WTC11 (cell line): ENCODE results near the gene FBXW2. TPM values are rescaled to one million over a fixed set of nuclear protein-coding genes. Genes with fewer than 3 reads are reported as not detected.
"Not testable (repeated sequence)": the region's sequence is repeated elsewhere in the genome, so short reads cannot be mapped to it uniquely, and the experiment has no call there.

Experiments used
- ATAC-seq: fragments of 200-7000 bp; cut with Tn5 transposase; 2 replicates; pipeline ENCODE4 v1.10.0; 2021; ENCODE audit warnings: mild to moderate bottlenecking, moderate library complexity
- CTCF ChIA-PET: fragments of 300-600 bp; sonication (Branson Sonifier 250); formaldehyde crosslinking; loops from one replicate; lab custom pipeline; 2021; ENCODE audit warnings: antibody characterized with exemption; lab: Charles Lee
- POLR2A ChIA-PET: fragments of 350-600 bp; sonication (Branson Sonifier 250); formaldehyde crosslinking; loops from one replicate; lab custom pipeline; 2021; ENCODE audit warnings: antibody characterized with exemption; lab: Charles Lee
- DNase-seq: peaks from one replicate; pipeline ENCODE4 v3.0.0; 2021; ENCODE audit warnings: low spot score
- H3K27ac Mint-ChIP-seq: 2 replicates; pipeline ENCODE4 v1.8.0; 2021; ENCODE audit warnings: mixed read lengths
- H3K27me3 Mint-ChIP-seq: 2 replicates; pipeline ENCODE4 v1.8.0; 2021; ENCODE audit warnings: low read depth, mild to moderate bottlenecking, moderate library complexity, mixed read lengths
- H3K36me3 Mint-ChIP-seq: 2 replicates; pipeline ENCODE4 v1.8.0; 2021; ENCODE audit warnings: mixed read lengths
- H3K4me1 Mint-ChIP-seq: 2 replicates; pipeline ENCODE4 v1.8.0; 2022; ENCODE audit warnings: mixed read lengths
- H3K4me3 Mint-ChIP-seq: 2 replicates; pipeline ENCODE4 v1.8.0; 2021; ENCODE audit warnings: mild to moderate bottlenecking, moderate library complexity, mixed read lengths
- H3K9me3 Mint-ChIP-seq: 2 replicates; pipeline ENCODE4 v1.8.0; 2021; ENCODE audit warnings: mixed read lengths
- CREB1 ChIP-seq: sonication (generic); formaldehyde crosslinking; IDR thresholded peaks from 2 replicates; pipeline ENCODE4 v1.8.0; 2023; ENCODE audit warnings: mild to moderate bottlenecking, missing genetic modification reagents
- ERG ChIP-seq: fragments of 250-450 bp; sonication (Bioruptor Pico); IDR thresholded peaks from 2 replicates; pipeline ENCODE4 v1.8.0; 2021; ENCODE audit warnings: mild to moderate bottlenecking
- ETV6 ChIP-seq: sonication (generic); formaldehyde crosslinking; IDR thresholded peaks from 2 replicates; pipeline ENCODE4 v1.8.1; 2022; ENCODE audit warnings: mild to moderate bottlenecking, missing genetic modification reagents
- FOXK1 ChIP-seq: sonication (generic); formaldehyde crosslinking; IDR thresholded peaks from 2 replicates; pipeline ENCODE4 v1.8.0; 2022; ENCODE audit warnings: mild to moderate bottlenecking, moderate library complexity, missing genetic modification reagents
- FOXP1 ChIP-seq: sonication (generic); formaldehyde crosslinking; IDR thresholded peaks from 2 replicates; pipeline ENCODE4 v1.8.0; 2022; ENCODE audit warnings: missing genetic modification reagents, mild to moderate bottlenecking, moderate library complexity, borderline replicate concordance
- HMGA2 ChIP-seq: fragments of 250-450 bp; sonication (Bioruptor Pico); IDR thresholded peaks from 2 replicates; pipeline ENCODE4 v1.4.0; 2021; ENCODE audit warnings: mild to moderate bottlenecking, moderate library complexity
- HMGXB4 ChIP-seq: sonication (generic); formaldehyde crosslinking; IDR thresholded peaks from 2 replicates; pipeline ENCODE4 v1.8.1; 2023; ENCODE audit warnings: mild to moderate bottlenecking, moderate library complexity, missing genetic modification reagents
- NFATC4 ChIP-seq: fragments of 250-450 bp; sonication (Bioruptor Pico); IDR thresholded peaks from 2 replicates; pipeline ENCODE4 v1.9.0; 2021; ENCODE audit warnings: mild to moderate bottlenecking
- PREB ChIP-seq: sonication (generic); formaldehyde crosslinking; IDR thresholded peaks from 2 replicates; pipeline ENCODE4 v1.8.1; 2022; ENCODE audit warnings: mild to moderate bottlenecking, missing genetic modification reagents, moderate library complexity, borderline replicate concordance
- RELA ChIP-seq: sonication (generic); formaldehyde crosslinking; IDR thresholded peaks from 2 replicates; pipeline ENCODE4 v1.8.1; 2022; ENCODE audit warnings: missing genetic modification reagents, mild to moderate bottlenecking, borderline replicate concordance
- RORB ChIP-seq: fragments of 250-450 bp; sonication (Bioruptor Pico); IDR thresholded peaks from 2 replicates; pipeline ENCODE4 v1.9.0; 2021; ENCODE audit warnings: mild to moderate bottlenecking
- ZNF396 ChIP-seq: fragments of 250-450 bp; sonication (Bioruptor Pico); IDR thresholded peaks from 2 replicates; pipeline ENCODE4 v1.8.0; 2021; ENCODE audit warnings: mild to moderate bottlenecking, moderate library complexity, borderline replicate concordance
- ZNF416 ChIP-seq: fragments of 250-450 bp; sonication (Bioruptor Pico); IDR thresholded peaks from 2 replicates; pipeline ENCODE4 v1.9.0; 2021; ENCODE audit warnings: mild to moderate bottlenecking, inconsistent platforms
- total RNA-seq: library from RNA; stranded (reverse); gene quantifications from 3 replicates; pipeline ENCODE4 v1.2.3, GENCODE V29; 2021
- TF ChIP-seq, protein P1 (sequence below): sonication (generic); formaldehyde crosslinking; IDR thresholded peaks from 2 replicates; pipeline ENCODE4 v1.8.1; 2022; ENCODE audit warnings: low read depth, mild to moderate bottlenecking, moderate library complexity, missing genetic modification reagents, borderline replicate concordance
- TF ChIP-seq, protein P2 (sequence below): sonication (generic); formaldehyde crosslinking; IDR thresholded peaks from 2 replicates; pipeline ENCODE4 v1.8.1; 2022; ENCODE audit warnings: mild to moderate bottlenecking, moderate library complexity, missing genetic modification reagents
- TF ChIP-seq, protein P3 (sequence below): fragments of 250-450 bp; sonication (Bioruptor Pico); IDR thresholded peaks from 2 replicates; pipeline ENCODE4 v1.9.0; 2021; ENCODE audit warnings: mild to moderate bottlenecking, borderline replicate concordance
- TF ChIP-seq, protein P4 (sequence below): sonication (generic); formaldehyde crosslinking; IDR thresholded peaks from 2 replicates; pipeline ENCODE4 v1.8.1; 2022; ENCODE audit warnings: missing genetic modification reagents, borderline replicate concordance
- TF ChIP-seq, protein P5 (sequence below): sonication (generic); formaldehyde crosslinking; conservative IDR thresholded peaks from 2 replicates; pipeline ENCODE4 v1.8.1; 2023; ENCODE audit warnings: mild to moderate bottlenecking, low read depth, missing genetic modification reagents, moderate library complexity

Gene FBXW2
- total RNA-seq, 1 experiment from 2014 or later = 59.8 TPM

- H3K27ac Mint-ChIP-seq, H3K4me3 Mint-ChIP-seq, H3K4me1 Mint-ChIP-seq, CTCF ChIA-PET, POLR2A ChIA-PET, ATAC-seq, DNase-seq: not testable (repeated sequence)
- Mint-ChIP-seq H3K36me3 (peaks cover 37% of the 10 kb centered on the region), H3K9me3 (peaks cover 51% of the 10 kb centered on the region), H3K27me3 (peaks cover 14% of the 10 kb centered on the region)
These were observed 11.7 kb upstream of the FBXW2 start for GRCh38 chr9:120804784-120805363.

- Mint-ChIP-seq H3K36me3 (peaks cover 15% of the 10 kb centered on the region), H3K4me3 (no peak overlapping the region), H3K4me1 (no peaks in the 10 kb centered on the region), H3K27ac (no peak overlapping the region), H3K27me3 (peaks cover 12% of the 10 kb centered on the region), H3K9me3 (peaks cover 24% of the 10 kb centered on the region)
- ChIA-PET CTCF (no interaction called here), POLR2A (no interaction called here)
- ATAC-seq = no peak
- no peak for DNase-seq
- TF ChIP-seq ZNF416 (no peak), FOXK1 (CRISPR knock-in tag) (no peak), RELA (CRISPR knock-in tag) (no peak), RORB (no peak), HMGA2 (CRISPR knock-in tag) (no peak), ETV6 (CRISPR knock-in tag) (no peak), ZNF396 (CRISPR knock-in tag) (no peak), PREB (CRISPR knock-in tag) (no peak), NFATC4 (CRISPR knock-in tag) (no peak), HMGXB4 (CRISPR knock-in tag) (no peak), ERG (CRISPR knock-in tag) (no peak), CREB1 (CRISPR knock-in tag) (no peak), FOXP1 (CRISPR knock-in tag) (no peak)
- TF ChIP-seq, protein P1, sequence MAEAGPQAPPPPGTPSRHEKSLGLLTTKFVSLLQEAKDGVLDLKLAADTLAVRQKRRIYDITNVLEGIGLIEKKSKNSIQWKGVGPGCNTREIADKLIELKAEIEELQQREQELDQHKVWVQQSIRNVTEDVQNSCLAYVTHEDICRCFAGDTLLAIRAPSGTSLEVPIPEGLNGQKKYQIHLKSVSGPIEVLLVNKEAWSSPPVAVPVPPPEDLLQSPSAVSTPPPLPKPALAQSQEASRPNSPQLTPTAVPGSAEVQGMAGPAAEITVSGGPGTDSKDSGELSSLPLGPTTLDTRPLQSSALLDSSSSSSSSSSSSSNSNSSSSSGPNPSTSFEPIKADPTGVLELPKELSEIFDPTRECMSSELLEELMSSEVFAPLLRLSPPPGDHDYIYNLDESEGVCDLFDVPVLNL = no peak
- TF ChIP-seq, protein P2, sequence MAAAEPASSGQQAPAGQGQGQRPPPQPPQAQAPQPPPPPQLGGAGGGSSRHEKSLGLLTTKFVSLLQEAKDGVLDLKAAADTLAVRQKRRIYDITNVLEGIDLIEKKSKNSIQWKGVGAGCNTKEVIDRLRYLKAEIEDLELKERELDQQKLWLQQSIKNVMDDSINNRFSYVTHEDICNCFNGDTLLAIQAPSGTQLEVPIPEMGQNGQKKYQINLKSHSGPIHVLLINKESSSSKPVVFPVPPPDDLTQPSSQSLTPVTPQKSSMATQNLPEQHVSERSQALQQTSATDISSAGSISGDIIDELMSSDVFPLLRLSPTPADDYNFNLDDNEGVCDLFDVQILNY (CRISPR knock-in tag) = no peak
- TF ChIP-seq, protein P3, sequence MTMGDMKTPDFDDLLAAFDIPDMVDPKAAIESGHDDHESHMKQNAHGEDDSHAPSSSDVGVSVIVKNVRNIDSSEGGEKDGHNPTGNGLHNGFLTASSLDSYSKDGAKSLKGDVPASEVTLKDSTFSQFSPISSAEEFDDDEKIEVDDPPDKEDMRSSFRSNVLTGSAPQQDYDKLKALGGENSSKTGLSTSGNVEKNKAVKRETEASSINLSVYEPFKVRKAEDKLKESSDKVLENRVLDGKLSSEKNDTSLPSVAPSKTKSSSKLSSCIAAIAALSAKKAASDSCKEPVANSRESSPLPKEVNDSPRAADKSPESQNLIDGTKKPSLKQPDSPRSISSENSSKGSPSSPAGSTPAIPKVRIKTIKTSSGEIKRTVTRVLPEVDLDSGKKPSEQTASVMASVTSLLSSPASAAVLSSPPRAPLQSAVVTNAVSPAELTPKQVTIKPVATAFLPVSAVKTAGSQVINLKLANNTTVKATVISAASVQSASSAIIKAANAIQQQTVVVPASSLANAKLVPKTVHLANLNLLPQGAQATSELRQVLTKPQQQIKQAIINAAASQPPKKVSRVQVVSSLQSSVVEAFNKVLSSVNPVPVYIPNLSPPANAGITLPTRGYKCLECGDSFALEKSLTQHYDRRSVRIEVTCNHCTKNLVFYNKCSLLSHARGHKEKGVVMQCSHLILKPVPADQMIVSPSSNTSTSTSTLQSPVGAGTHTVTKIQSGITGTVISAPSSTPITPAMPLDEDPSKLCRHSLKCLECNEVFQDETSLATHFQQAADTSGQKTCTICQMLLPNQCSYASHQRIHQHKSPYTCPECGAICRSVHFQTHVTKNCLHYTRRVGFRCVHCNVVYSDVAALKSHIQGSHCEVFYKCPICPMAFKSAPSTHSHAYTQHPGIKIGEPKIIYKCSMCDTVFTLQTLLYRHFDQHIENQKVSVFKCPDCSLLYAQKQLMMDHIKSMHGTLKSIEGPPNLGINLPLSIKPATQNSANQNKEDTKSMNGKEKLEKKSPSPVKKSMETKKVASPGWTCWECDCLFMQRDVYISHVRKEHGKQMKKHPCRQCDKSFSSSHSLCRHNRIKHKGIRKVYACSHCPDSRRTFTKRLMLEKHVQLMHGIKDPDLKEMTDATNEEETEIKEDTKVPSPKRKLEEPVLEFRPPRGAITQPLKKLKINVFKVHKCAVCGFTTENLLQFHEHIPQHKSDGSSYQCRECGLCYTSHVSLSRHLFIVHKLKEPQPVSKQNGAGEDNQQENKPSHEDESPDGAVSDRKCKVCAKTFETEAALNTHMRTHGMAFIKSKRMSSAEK = no peak
- TF ChIP-seq, protein P4, sequence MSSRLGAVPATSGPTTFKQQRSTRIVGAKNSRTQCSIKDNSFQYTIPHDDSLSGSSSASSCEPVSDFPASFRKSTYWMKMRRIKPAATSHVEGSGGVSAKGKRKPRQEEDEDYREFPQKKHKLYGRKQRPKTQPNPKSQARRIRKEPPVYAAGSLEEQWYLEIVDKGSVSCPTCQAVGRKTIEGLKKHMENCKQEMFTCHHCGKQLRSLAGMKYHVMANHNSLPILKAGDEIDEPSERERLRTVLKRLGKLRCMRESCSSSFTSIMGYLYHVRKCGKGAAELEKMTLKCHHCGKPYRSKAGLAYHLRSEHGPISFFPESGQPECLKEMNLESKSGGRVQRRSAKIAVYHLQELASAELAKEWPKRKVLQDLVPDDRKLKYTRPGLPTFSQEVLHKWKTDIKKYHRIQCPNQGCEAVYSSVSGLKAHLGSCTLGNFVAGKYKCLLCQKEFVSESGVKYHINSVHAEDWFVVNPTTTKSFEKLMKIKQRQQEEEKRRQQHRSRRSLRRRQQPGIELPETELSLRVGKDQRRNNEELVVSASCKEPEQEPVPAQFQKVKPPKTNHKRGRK = no peak
- TF ChIP-seq, protein P5, sequence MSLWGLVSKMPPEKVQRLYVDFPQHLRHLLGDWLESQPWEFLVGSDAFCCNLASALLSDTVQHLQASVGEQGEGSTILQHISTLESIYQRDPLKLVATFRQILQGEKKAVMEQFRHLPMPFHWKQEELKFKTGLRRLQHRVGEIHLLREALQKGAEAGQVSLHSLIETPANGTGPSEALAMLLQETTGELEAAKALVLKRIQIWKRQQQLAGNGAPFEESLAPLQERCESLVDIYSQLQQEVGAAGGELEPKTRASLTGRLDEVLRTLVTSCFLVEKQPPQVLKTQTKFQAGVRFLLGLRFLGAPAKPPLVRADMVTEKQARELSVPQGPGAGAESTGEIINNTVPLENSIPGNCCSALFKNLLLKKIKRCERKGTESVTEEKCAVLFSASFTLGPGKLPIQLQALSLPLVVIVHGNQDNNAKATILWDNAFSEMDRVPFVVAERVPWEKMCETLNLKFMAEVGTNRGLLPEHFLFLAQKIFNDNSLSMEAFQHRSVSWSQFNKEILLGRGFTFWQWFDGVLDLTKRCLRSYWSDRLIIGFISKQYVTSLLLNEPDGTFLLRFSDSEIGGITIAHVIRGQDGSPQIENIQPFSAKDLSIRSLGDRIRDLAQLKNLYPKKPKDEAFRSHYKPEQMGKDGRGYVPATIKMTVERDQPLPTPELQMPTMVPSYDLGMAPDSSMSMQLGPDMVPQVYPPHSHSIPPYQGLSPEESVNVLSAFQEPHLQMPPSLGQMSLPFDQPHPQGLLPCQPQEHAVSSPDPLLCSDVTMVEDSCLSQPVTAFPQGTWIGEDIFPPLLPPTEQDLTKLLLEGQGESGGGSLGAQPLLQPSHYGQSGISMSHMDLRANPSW (CRISPR knock-in tag) = no peak
These were observed 8.2 kb upstream of the FBXW2 start for GRCh38 chr9:120801441-120801840.
